Osteocyte (in vitro differentiated cells): ENCODE results near the gene BCAS4. TPM values are rescaled to one million over a fixed set of nuclear protein-coding genes. Genes with fewer than 3 reads are reported as not detected.

ENCODE experiments used
- DNase-seq: peaks from one replicate; pipeline ENCODE4 v3.0.0; 2021; ENCODE audit warnings: mixed read lengths; ENCODE audit not compliant: unreplicated experiment; ENCODE audit errors: extremely low spot score
- H3K27ac Mint-ChIP-seq: one replicate; pipeline ENCODE4 v1.8.0; 2021; ENCODE audit warnings: mild to moderate bottlenecking, mixed read lengths; ENCODE audit not compliant: unreplicated experiment
- H3K27me3 Mint-ChIP-seq: one replicate; pipeline ENCODE4 v1.8.0; 2021; ENCODE audit warnings: mixed read lengths; ENCODE audit not compliant: unreplicated experiment
- H3K36me3 Mint-ChIP-seq: one replicate; pipeline ENCODE4 v1.8.0; 2021; ENCODE audit warnings: mixed read lengths; ENCODE audit not compliant: unreplicated experiment
- H3K4me1 Mint-ChIP-seq: one replicate; pipeline ENCODE4 v1.8.0; 2021; ENCODE audit warnings: mixed read lengths; ENCODE audit not compliant: unreplicated experiment
- H3K4me3 Mint-ChIP-seq: one replicate; pipeline ENCODE4 v1.8.0; 2021; ENCODE audit warnings: mild to moderate bottlenecking, moderate library complexity, mixed read lengths; ENCODE audit not compliant: unreplicated experiment
- H3K9me3 Mint-ChIP-seq: one replicate; pipeline ENCODE4 v1.8.0; 2021; ENCODE audit warnings: mixed read lengths; ENCODE audit not compliant: unreplicated experiment
- total RNA-seq: library from RNA; stranded (reverse); gene quantifications from 2 replicates; pipeline ENCODE4 v1.2.1, GENCODE V29; 2021
- TF ChIP-seq, protein P1 (sequence below): fragments of 200-600 bp; sonication (generic); IDR thresholded peaks from 2 replicates; pipeline ENCODE4 v1.5.0; 2021; ENCODE audit warnings: antibody characterized with exemption, mild to moderate bottlenecking, moderate library complexity

The BCAS4 gene
- total RNA-seq, 1 donor from 2014 or later: 4.2 TPM

DNA sequence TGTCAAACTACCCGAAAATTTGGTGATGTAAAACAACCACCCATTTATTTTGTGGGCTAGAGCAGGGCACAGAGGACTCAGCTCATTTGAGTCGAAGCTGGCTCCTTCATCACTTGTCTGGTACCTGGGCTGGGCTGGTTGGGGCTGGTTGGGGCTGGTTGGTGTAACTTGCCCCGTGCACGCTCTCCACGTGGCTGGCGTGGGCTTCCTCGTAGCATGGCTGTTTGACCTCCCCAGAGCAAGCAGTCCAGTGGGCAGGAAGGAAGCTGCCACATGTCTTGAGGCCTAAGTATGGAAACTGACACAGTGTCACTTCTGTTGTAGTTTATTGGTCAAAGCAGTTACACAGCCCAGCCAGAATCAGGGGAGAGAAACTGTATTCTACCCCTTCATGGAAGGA lies 27.1 kb downstream of the BCAS4 start:
- H3K27me3 Mint-ChIP-seq: no peaks in the 10 kb centered on the region
- no peak overlapping the region for H3K27ac Mint-ChIP-seq
- H3K9me3 Mint-ChIP-seq: no peaks in the 10 kb centered on the region
- TF ChIP-seq, protein P1, sequence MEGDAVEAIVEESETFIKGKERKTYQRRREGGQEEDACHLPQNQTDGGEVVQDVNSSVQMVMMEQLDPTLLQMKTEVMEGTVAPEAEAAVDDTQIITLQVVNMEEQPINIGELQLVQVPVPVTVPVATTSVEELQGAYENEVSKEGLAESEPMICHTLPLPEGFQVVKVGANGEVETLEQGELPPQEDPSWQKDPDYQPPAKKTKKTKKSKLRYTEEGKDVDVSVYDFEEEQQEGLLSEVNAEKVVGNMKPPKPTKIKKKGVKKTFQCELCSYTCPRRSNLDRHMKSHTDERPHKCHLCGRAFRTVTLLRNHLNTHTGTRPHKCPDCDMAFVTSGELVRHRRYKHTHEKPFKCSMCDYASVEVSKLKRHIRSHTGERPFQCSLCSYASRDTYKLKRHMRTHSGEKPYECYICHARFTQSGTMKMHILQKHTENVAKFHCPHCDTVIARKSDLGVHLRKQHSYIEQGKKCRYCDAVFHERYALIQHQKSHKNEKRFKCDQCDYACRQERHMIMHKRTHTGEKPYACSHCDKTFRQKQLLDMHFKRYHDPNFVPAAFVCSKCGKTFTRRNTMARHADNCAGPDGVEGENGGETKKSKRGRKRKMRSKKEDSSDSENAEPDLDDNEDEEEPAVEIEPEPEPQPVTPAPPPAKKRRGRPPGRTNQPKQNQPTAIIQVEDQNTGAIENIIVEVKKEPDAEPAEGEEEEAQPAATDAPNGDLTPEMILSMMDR: no peak
- no peaks in the 10 kb centered on the region for H3K36me3 Mint-ChIP-seq
- H3K4me1 Mint-ChIP-seq: peaks cover 10% of the 10 kb centered on the region
- no peak overlapping the region for H3K4me3 Mint-ChIP-seq
- no peak for DNase-seq

DNA sequence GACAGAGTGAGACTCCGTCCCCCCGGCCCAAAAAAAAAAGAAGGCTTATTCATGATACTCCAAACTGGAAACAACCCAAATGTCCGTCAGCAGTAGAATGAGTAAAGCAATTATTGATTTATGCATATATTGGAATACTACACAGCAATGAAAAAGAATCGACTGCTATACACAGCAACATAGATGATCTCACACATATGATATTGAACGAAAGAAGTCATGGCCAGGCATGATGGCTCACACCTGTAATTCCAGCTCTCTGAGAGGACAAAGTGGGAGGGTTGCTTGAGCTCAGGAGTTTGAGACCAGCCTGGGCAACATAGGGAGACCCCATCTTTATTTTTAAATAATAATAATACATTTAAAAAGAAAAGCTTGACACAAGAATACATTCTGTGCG lies 28.5 kb downstream of the BCAS4 start:
- Mint-ChIP-seq H3K9me3 (no peaks in the 10 kb centered on the region), H3K27ac (no peak overlapping the region), H3K27me3 (no peaks in the 10 kb centered on the region), H3K36me3 (no peaks in the 10 kb centered on the region), H3K4me3 (no peak overlapping the region), H3K4me1 (peaks cover 4% of the 10 kb centered on the region)
- no peak for DNase-seq
- TF ChIP-seq, protein P1: no peak

DNA sequence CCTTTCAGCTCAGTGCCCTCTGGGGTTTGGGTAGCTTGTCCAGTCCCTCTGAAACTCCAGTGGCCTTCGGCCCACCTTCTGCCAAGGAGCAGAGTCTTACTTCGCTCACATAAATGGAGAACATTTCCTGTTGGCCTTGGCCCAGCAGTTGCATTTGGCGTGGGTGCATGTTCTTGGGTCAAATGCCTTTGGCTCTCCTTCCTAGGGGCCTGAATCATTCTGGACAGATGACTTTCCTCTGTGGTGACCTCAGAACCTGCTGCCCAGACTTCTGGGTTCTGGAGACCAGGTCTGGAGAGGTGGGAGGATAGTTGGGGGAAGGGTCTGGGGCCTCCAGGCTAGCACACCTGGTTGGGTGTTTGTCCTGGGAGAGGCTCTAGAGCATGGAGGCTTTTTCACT lies 29.3 kb downstream of the BCAS4 start:
- TF ChIP-seq, protein P1: no peak
- Mint-ChIP-seq H3K36me3 (no peaks in the 10 kb centered on the region), H3K27ac (no peak overlapping the region), H3K27me3 (no peaks in the 10 kb centered on the region), H3K4me1 (no peaks in the 10 kb centered on the region), H3K4me3 (no peak overlapping the region), H3K9me3 (no peaks in the 10 kb centered on the region)
- no peak for DNase-seq

DNA sequence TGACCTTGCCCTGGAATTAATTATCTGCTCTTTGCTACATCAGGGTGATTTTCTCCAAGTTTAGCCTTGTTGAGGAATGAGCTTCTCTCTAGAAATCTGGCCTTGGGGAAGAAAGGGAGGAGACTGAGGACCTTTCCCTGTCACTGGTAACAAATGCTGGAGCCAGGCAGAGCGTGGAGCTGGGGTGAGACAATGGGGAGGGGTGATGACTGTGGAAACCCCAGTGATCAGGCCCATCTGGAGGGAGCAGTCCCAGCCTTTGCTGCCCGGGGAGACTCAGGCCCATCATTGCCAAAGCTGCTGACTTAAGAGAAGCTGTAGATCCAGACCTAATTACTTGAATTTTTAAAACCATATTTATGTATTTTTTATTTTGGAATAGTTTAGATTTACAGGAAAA lies 31.3 kb downstream of the BCAS4 start:
- DNase-seq: no peak
- TF ChIP-seq, protein P1: no peak
- no peaks in the 10 kb centered on the region for H3K9me3 Mint-ChIP-seq
- no peak overlapping the region for H3K4me3 Mint-ChIP-seq
- H3K27ac Mint-ChIP-seq: no peak overlapping the region
- H3K27me3 Mint-ChIP-seq: no peaks in the 10 kb centered on the region
- no peaks in the 10 kb centered on the region for H3K36me3 Mint-ChIP-seq
- H3K4me1 Mint-ChIP-seq: no peaks in the 10 kb centered on the region

DNA sequence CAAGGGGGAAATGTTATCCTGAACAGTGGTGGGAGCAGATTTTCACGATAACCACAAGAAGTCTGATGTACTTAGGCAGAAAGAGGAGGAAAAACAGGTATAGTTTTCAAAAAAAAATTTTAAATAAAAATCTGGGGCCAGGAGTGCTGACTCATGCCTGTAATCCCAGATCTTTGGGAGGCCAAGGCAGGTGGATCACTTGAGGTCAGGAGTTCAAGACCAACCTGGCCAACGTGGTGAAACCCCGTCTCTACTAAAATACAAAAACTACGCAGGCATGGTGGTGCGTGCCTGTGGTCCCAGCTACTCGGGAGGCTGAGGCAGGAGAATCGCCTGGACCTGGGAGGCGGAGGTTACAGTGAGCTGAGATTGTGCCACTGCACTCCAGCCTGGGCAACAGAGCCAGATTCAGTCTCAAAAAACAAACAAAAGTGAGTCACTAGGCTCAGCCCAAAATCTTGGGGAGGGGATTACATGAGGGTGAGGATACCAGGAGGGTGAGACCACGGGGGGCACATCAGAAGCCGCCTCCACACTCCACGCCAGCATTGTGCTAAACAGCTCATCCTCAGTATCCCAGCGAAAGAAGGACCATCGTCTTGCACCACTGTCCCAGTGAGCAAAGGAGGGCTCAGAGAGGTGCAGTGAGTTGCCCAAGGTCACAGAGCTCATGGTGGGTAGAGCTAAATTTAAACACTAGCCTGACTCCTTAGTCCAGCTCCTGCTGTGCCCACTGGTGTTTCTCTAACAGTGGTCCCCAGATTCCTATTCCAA lies 33.7 kb downstream of the BCAS4 start:
- TF ChIP-seq, protein P1: no peak
- Mint-ChIP-seq H3K36me3 (no peaks in the 10 kb centered on the region), H3K4me1 (no peaks in the 10 kb centered on the region), H3K27me3 (no peaks in the 10 kb centered on the region), H3K4me3 (no peak overlapping the region), H3K27ac (no peak overlapping the region), H3K9me3 (no peaks in the 10 kb centered on the region)
- no peak for DNase-seq
